HepG2 (cell line): ENCODE measurements around the gene ETS2.

Experiments used
- AGO2 ChIP-seq: fragments of 200-400 bp; formaldehyde crosslinking; optimal IDR thresholded peaks from 2 replicates; pipeline ENCODE3; 2017; ENCODE audit warnings: mild to moderate bottlenecking, low read depth, low read length, moderate library complexity
- MZF1 ChIP-seq: sonication (generic); formaldehyde crosslinking; IDR thresholded peaks from 2 replicates; pipeline ENCODE4 v1.8.1; 2023; ENCODE audit warnings: mild to moderate bottlenecking, missing genetic modification reagents, borderline replicate concordance
- SMARCE1 ChIP-seq: fragments of 450-650 bp; IDR thresholded peaks from 2 replicates; pipeline ENCODE4 v1.6.1; 2017; ENCODE audit warnings: borderline replicate concordance
- SP2 ChIP-seq: sonication (generic); formaldehyde crosslinking; IDR thresholded peaks from 2 replicates; pipeline ENCODE4 v1.5.1; 2020; ENCODE audit warnings: mild to moderate bottlenecking, missing genetic modification reagents
- TCF7L2 ChIP-seq: IDR thresholded peaks from 2 replicates; pipeline ENCODE4 v1.6.1; 2011; ENCODE audit warnings: mild to moderate bottlenecking, low read depth, low read length, moderate library complexity
- ZNF180 ChIP-seq: sonication (generic); formaldehyde crosslinking; IDR thresholded peaks from 2 replicates; pipeline ENCODE4 v1.4.0; 2020; ENCODE audit warnings: low read depth, missing genetic modification reagents, borderline replicate concordance
- ZNF709 ChIP-seq: sonication (generic); formaldehyde crosslinking; IDR thresholded peaks from 2 replicates; pipeline ENCODE4 v1.5.0; 2020; ENCODE audit warnings: mild to moderate bottlenecking, missing genetic modification reagents
- TF ChIP-seq, protein P1 (sequence below): IDR thresholded peaks from 2 replicates; pipeline ENCODE4 v1.6.1; 2016; ENCODE audit warnings: missing compliant biosample characterization, missing genetic modification reagents, borderline replicate concordance
- TF ChIP-seq, protein P2 (sequence below): sonication (generic); formaldehyde crosslinking; IDR thresholded peaks from 2 replicates; pipeline ENCODE4 v1.5.0; 2020; ENCODE audit warnings: mild to moderate bottlenecking, missing genetic modification reagents, moderate library complexity
- TF ChIP-seq, protein P3 (sequence below): sonication (generic); formaldehyde crosslinking; IDR thresholded peaks from 2 replicates; pipeline ENCODE4 v1.5.1; 2020; ENCODE audit warnings: mild to moderate bottlenecking, missing genetic modification reagents, moderate library complexity

DNA sequence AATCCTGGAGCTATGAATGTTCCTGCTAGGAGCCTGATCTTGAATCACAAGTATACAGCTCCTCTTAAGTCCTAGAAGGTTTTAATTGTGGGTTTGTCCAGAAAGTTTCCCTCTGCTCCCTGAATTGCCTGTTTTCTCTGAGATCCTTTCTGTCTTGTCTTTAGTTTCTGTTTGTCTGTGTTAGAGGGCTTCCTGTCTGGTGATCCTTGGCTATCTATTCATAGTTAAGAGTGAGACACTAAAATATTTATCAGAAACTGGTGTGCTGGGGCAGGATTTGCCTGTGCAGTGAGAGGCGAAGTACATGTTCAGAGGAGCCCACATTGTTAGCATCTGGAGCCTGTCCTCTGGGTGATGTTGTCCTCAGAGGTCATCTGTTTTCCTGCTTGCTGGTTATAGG is 45.4 kb downstream of the ETS2 start:
- TF ChIP-seq TCF7L2 (no peak), SP2 (CRISPR knock-in tag) (no peak), ZNF180 (CRISPR knock-in tag) (no peak), SMARCE1 (no peak), MZF1 (CRISPR knock-in tag) (no peak), ZNF709 (CRISPR knock-in tag) (no peak), AGO2 (no peak)
- TF ChIP-seq, protein P1, sequence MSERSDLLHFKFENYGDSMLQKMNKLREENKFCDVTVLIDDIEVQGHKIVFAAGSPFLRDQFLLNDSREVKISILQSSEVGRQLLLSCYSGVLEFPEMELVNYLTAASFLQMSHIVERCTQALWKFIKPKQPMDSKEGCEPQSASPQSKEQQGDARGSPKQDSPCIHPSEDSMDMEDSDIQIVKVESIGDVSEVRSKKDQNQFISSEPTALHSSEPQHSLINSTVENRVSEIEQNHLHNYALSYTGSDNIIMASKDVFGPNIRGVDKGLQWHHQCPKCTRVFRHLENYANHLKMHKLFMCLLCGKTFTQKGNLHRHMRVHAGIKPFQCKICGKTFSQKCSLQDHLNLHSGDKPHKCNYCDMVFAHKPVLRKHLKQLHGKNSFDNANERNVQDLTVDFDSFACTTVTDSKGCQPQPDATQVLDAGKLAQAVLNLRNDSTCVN (CRISPR knock-in tag), result no peak
- TF ChIP-seq, protein P2, sequence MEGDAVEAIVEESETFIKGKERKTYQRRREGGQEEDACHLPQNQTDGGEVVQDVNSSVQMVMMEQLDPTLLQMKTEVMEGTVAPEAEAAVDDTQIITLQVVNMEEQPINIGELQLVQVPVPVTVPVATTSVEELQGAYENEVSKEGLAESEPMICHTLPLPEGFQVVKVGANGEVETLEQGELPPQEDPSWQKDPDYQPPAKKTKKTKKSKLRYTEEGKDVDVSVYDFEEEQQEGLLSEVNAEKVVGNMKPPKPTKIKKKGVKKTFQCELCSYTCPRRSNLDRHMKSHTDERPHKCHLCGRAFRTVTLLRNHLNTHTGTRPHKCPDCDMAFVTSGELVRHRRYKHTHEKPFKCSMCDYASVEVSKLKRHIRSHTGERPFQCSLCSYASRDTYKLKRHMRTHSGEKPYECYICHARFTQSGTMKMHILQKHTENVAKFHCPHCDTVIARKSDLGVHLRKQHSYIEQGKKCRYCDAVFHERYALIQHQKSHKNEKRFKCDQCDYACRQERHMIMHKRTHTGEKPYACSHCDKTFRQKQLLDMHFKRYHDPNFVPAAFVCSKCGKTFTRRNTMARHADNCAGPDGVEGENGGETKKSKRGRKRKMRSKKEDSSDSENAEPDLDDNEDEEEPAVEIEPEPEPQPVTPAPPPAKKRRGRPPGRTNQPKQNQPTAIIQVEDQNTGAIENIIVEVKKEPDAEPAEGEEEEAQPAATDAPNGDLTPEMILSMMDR (CRISPR knock-in tag), result no peak
- TF ChIP-seq, protein P3, sequence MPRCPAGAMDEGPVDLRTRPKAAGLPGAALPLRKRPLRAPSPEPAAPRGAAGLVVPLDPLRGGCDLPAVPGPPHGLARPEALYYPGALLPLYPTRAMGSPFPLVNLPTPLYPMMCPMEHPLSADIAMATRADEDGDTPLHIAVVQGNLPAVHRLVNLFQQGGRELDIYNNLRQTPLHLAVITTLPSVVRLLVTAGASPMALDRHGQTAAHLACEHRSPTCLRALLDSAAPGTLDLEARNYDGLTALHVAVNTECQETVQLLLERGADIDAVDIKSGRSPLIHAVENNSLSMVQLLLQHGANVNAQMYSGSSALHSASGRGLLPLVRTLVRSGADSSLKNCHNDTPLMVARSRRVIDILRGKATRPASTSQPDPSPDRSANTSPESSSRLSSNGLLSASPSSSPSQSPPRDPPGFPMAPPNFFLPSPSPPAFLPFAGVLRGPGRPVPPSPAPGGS (CRISPR knock-in tag), result no peak
